Measurements from ENCODE around the gene CAND1.

The CAND1 gene

GRCh38 chr12:67299526-67299925, 30.4 kb downstream of the CAND1 start:
- H3K4me2 ChIP-seq (ENCODE audit: low read length) = no peak overlapping the region
- H3K9ac ChIP-seq = no peak overlapping the region
- no peak overlapping the region for H2AFZ ChIP-seq
- H3K4me3 ChIP-seq (ENCODE audit: low read depth, low read length) = no peak overlapping the region
- peaks cover 6% of the 10 kb centered on the region for H3K4me1 ChIP-seq
- H3K79me2 ChIP-seq = peaks cover 6% of the 10 kb centered on the region
- H3K9me3 ChIP-seq (ENCODE audit: control insufficient read depth, low read length) = no peaks in the 10 kb centered on the region
- TF ChIP-seq, protein P1, sequence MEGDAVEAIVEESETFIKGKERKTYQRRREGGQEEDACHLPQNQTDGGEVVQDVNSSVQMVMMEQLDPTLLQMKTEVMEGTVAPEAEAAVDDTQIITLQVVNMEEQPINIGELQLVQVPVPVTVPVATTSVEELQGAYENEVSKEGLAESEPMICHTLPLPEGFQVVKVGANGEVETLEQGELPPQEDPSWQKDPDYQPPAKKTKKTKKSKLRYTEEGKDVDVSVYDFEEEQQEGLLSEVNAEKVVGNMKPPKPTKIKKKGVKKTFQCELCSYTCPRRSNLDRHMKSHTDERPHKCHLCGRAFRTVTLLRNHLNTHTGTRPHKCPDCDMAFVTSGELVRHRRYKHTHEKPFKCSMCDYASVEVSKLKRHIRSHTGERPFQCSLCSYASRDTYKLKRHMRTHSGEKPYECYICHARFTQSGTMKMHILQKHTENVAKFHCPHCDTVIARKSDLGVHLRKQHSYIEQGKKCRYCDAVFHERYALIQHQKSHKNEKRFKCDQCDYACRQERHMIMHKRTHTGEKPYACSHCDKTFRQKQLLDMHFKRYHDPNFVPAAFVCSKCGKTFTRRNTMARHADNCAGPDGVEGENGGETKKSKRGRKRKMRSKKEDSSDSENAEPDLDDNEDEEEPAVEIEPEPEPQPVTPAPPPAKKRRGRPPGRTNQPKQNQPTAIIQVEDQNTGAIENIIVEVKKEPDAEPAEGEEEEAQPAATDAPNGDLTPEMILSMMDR (IDR thresholded peaks at IDR 0.05) = no peak
- H3K27ac ChIP-seq = no peak overlapping the region
- H3K36me3 ChIP-seq (ENCODE audit: control insufficient read depth, insufficient read depth, low read length) = no peaks in the 10 kb centered on the region
- H3K27me3 ChIP-seq (ENCODE audit: control insufficient read depth, insufficient read depth, low read length) = no peaks in the 10 kb centered on the region

DNA sequence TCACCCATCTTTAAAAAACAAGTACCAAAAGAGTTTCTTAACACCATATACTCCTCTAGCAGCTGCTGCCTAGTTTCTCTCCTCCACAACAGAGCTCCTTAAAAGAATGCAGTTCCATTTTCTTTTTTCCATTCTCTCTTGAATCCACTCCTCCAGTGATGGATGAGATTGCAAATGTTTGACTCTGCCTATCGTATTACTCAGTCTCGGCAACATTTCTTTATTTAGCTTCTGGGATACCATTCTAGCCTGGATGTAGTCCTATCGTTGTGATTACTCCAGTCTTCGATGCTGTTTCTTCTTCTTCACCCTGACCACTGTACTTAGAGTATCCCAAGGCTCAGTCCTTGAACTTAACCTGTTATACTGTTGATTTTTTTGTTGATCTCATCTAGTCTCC, 30.8 kb downstream of the CAND1 start:
- H3K36me3 ChIP-seq (ENCODE audit: control insufficient read depth, insufficient read depth, low read length) = no peaks in the 10 kb centered on the region

GRCh38 chr12:67302162-67302561, 33.0 kb downstream of the CAND1 start:
- Histone ChIP-seq H3K4me1 (peaks cover 4% of the 10 kb centered on the region), H3K9me3 (ENCODE audit: control insufficient read depth, low read length) (no peaks in the 10 kb centered on the region), H3K79me2 (no peaks in the 10 kb centered on the region), H3K9ac (no peak overlapping the region), H3K4me3 (ENCODE audit: low read depth, low read length) (no peak overlapping the region), H3K36me3 (ENCODE audit: control insufficient read depth, insufficient read depth, low read length) (no peaks in the 10 kb centered on the region), H3K27ac (no peak overlapping the region), H2AFZ (no peak overlapping the region), H3K27me3 (ENCODE audit: control insufficient read depth, insufficient read depth, low read length) (no peaks in the 10 kb centered on the region), H3K4me2 (ENCODE audit: low read length) (no peak overlapping the region)
- TF ChIP-seq, protein P1 (IDR thresholded peaks at IDR 0.05) = no peak

More for the DNA sequence above, 30.8 kb downstream of the CAND1 start:
- H3K27me3 ChIP-seq (ENCODE audit: control insufficient read depth, insufficient read depth, low read length) = no peaks in the 10 kb centered on the region
- H2AFZ ChIP-seq = no peak overlapping the region
- no peak overlapping the region for H3K9ac ChIP-seq
- H3K4me3 ChIP-seq (ENCODE audit: low read depth, low read length) = no peak overlapping the region
- TF ChIP-seq, protein P1 (IDR thresholded peaks at IDR 0.05) = no peak
- no peaks in the 10 kb centered on the region for H3K9me3 ChIP-seq (ENCODE audit: control insufficient read depth, low read length)
- H3K27ac ChIP-seq = no peak overlapping the region
- no peak overlapping the region for H3K4me2 ChIP-seq (ENCODE audit: low read length)
- peaks cover 6% of the 10 kb centered on the region for H3K79me2 ChIP-seq
- peaks cover 4% of the 10 kb centered on the region for H3K4me1 ChIP-seq

DNA sequence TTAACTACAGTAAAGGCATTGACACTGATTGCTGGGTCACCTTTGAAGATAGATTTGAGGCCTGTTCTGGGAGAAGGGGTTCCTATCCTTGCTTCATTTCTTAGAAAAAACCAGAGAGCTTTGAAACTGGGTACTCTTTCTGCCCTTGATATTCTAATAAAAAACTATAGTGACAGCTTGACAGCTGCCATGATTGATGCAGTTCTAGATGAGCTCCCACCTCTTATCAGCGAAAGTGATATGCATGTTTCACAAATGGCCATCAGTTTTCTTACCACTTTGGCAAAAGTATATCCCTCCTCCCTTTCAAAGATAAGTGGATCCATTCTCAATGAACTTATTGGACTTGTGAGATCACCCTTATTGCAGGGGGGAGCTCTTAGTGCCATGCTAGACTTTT, 36.4 kb downstream of the CAND1 start:
- Histone ChIP-seq H3K79me2 (no peaks in the 10 kb centered on the region), H3K27ac (no peak overlapping the region), H3K4me1 (no peaks in the 10 kb centered on the region), H3K9ac (no peak overlapping the region), H3K27me3 (ENCODE audit: control insufficient read depth, insufficient read depth, low read length) (no peaks in the 10 kb centered on the region), H3K9me3 (ENCODE audit: control insufficient read depth, low read length) (no peaks in the 10 kb centered on the region), H3K4me3 (ENCODE audit: low read depth, low read length) (no peak overlapping the region), H2AFZ (no peak overlapping the region), H3K4me2 (ENCODE audit: low read length) (no peak overlapping the region), H3K36me3 (ENCODE audit: control insufficient read depth, insufficient read depth, low read length) (no peaks in the 10 kb centered on the region)
- TF ChIP-seq, protein P1 (IDR thresholded peaks at IDR 0.05) = no peak

- H3K4me1 ChIP-seq = no peaks in the 10 kb centered on the region
- no peak overlapping the region for H3K4me2 ChIP-seq (ENCODE audit: low read length)
- H2AFZ ChIP-seq = no peak overlapping the region
- H3K9ac ChIP-seq = no peak overlapping the region
- H3K27ac ChIP-seq = no peak overlapping the region
- no peaks in the 10 kb centered on the region for H3K36me3 ChIP-seq (ENCODE audit: control insufficient read depth, insufficient read depth, low read length)
- H3K9me3 ChIP-seq (ENCODE audit: control insufficient read depth, low read length) = no peaks in the 10 kb centered on the region
- no peaks in the 10 kb centered on the region for H3K79me2 ChIP-seq
- no peaks in the 10 kb centered on the region for H3K27me3 ChIP-seq (ENCODE audit: control insufficient read depth, insufficient read depth, low read length)
- TF ChIP-seq, protein P1 (IDR thresholded peaks at IDR 0.05) = no peak
- no peak overlapping the region for H3K4me3 ChIP-seq (ENCODE audit: low read depth, low read length)
These were observed 37.6 kb downstream of the CAND1 start for GRCh38 chr12:67306712-67307111.
